OCI-LY7 (cell line): ENCODE measurements around the gene AKAP12.
A peak's percentile ranks its signal among the peaks of the same experiment; 100 is the strongest.

Experiments
- CTCF ChIP-seq: fragments of 200-600 bp; sonication (generic); conservative IDR thresholded peaks from 2 replicates; pipeline ENCODE4 v1.5.1; 2014; ENCODE audit warnings: mild to moderate bottlenecking, antibody characterized with exemption, low read length, moderate library complexity, mixed read lengths
- EZH2phosphoT487 ChIP-seq: fragments of 200-600 bp; sonication (generic); IDR thresholded peaks from 2 replicates; pipeline ENCODE4 v1.6.1; 2018; ENCODE audit warnings: low read depth, borderline replicate concordance, mild to moderate bottlenecking, mixed run types, antibody characterized with exemption, low read length, moderate library complexity, mixed read lengths

GRCh38 chr6:151323791-151324487 is 84.2 kb downstream of the AKAP12 start:
- peak; percentile 97 for TF ChIP-seq CTCF
- TF ChIP-seq EZH2phosphoT487 = no peak
